GM19193 (cell line): ENCODE results near the gene NPHP4.

Experiments
- POLR2A ChIP-seq: IDR thresholded peaks from 4 replicates; pipeline ENCODE4 v1.6.1; 2011; ENCODE audit not compliant: insufficient read depth, insufficient read length; ENCODE audit errors: extremely low read depth

The NPHP4 gene

GRCh38 chr1:5874416-5875110, 117.7 kb downstream of the NPHP4 start:
- TF ChIP-seq POLR2A, result no peak

- TF ChIP-seq POLR2A, result no peak
Observed at GRCh38 chr1:5873556-5873955, 118.7 kb downstream of the NPHP4 start.

- no peak for TF ChIP-seq POLR2A
Observed at GRCh38 chr1:5872886-5873285, 119.3 kb downstream of the NPHP4 start.

- no peak for TF ChIP-seq POLR2A
Observed at GRCh38 chr1:5868931-5869500, 123.2 kb downstream of the NPHP4 start.

- no peak for TF ChIP-seq POLR2A
Observed at GRCh38 chr1:5865774-5866173, 126.5 kb downstream of the NPHP4 start.

GRCh38 chr1:5865056-5865455, 127.2 kb downstream of the NPHP4 start:
- no peak for TF ChIP-seq POLR2A

GRCh38 chr1:5864256-5864655, 128.0 kb downstream of the NPHP4 start:
- no peak for TF ChIP-seq POLR2A

- TF ChIP-seq POLR2A, result no peak
Observed at GRCh38 chr1:5863238-5863637, 129.0 kb downstream of the NPHP4 start.

- no peak for TF ChIP-seq POLR2A
Observed at GRCh38 chr1:5861871-5862825, 130.1 kb downstream of the NPHP4 start.

- no peak for TF ChIP-seq POLR2A
Observed at GRCh38 chr1:5860277-5860676, 131.9 kb downstream of the NPHP4 start.

- no peak for TF ChIP-seq POLR2A
Observed at GRCh38 chr1:5859766-5860165, 132.5 kb downstream of the NPHP4 start.

GRCh38 chr1:5858844-5859407, 133.3 kb downstream of the NPHP4 start:
- TF ChIP-seq POLR2A, result no peak

- TF ChIP-seq POLR2A, result no peak
Observed at GRCh38 chr1:5858246-5858645, 134.0 kb downstream of the NPHP4 start.

- no peak for TF ChIP-seq POLR2A
Observed at GRCh38 chr1:5857508-5858090, 134.6 kb downstream of the NPHP4 start.

- no peak for TF ChIP-seq POLR2A
Observed at GRCh38 chr1:5857011-5857410, 135.2 kb downstream of the NPHP4 start.

GRCh38 chr1:5856246-5856815, 135.9 kb downstream of the NPHP4 start:
- TF ChIP-seq POLR2A, result no peak
